Vagina (tissue), 2 donors: ENCODE results near the gene MKKS. TPM values are rescaled to one million over a fixed set of nuclear protein-coding genes. Genes with fewer than 3 reads are reported as not detected.

ENCODE experiments used
- DNase-seq, 2 donors: peaks; one replicate each; pipeline ENCODE4 v3.0.0-alpha.2; 2017; ENCODE audit errors: extremely low spot score in 2 of 2
- H3K27ac ChIP-seq: fragments of 200-600 bp; sonication (generic); one replicate; pipeline ENCODE4 v1.5.1; 2019
- H3K27me3 ChIP-seq: fragments of 200-600 bp; sonication (generic); one replicate; pipeline ENCODE4 v1.5.1; 2019
- H3K36me3 ChIP-seq, 2 donors: fragments of 200-600 bp; sonication (generic); one replicate each; pipeline ENCODE4 v1.5.1; 2017 to 2019
- H3K4me1 ChIP-seq: fragments of 200-600 bp; sonication (generic); one replicate; pipeline ENCODE4 v1.5.1; 2019
- H3K4me3 ChIP-seq, 2 donors: fragments of 200-600 bp; sonication (generic); 1 replicate in 1 of 2; 2 replicates in 1 of 2; pipeline ENCODE4 v1.5.1; 2016 to 2019
- H3K9me3 ChIP-seq: fragments of 200-600 bp; sonication (generic); one replicate; pipeline ENCODE4 v1.5.1; 2019
- CTCF ChIP-seq, 3 experiments: fragments of 450-650 bp in 2 of 3; fragments of 200-600 bp in 1 of 3; sonication (generic) in 1 of 3; IDR thresholded peaks; one replicate each; pipeline ENCODE4 v1.5.1; 2017 to 2019; ENCODE audit warnings: antibody characterized with exemption in 3 of 3, mild to moderate bottlenecking in 2 of 3, moderate library complexity in 2 of 3
- POLR2A ChIP-seq, 2 donors: fragments of 450-650 bp; IDR thresholded peaks; one replicate each; pipeline ENCODE4 v1.6.1; 2017; ENCODE audit warnings: antibody characterized with exemption in 2 of 2, mild to moderate bottlenecking in 2 of 2, moderate library complexity in 2 of 2
- POLR2AphosphoS5 ChIP-seq, 2 donors: sonication (generic); formaldehyde crosslinking; IDR thresholded peaks; one replicate each; pipeline ENCODE4 v1.9.0; 2017; ENCODE audit warnings: antibody characterized with exemption in 2 of 2, mild to moderate bottlenecking in 2 of 2, low read depth in 1 of 2; ENCODE audit not compliant: insufficient read depth in 1 of 2
- intact Hi-C: fragments of 100-400 bp; cut with DNase I; formaldehyde crosslinking; loops from one replicate; pipeline ENCODE4 v1.15.1; 2023
- total RNA-seq: library from RNA; depleted of rRNA; stranded (reverse); fragments of >200 nt; gene quantifications from one replicate; pipeline ENCODE4 v1.2.3, GENCODE V29; 2016

MKKS gene
- total RNA-seq, 1 donor from 2014 or later, result 12.5 TPM

DNA sequence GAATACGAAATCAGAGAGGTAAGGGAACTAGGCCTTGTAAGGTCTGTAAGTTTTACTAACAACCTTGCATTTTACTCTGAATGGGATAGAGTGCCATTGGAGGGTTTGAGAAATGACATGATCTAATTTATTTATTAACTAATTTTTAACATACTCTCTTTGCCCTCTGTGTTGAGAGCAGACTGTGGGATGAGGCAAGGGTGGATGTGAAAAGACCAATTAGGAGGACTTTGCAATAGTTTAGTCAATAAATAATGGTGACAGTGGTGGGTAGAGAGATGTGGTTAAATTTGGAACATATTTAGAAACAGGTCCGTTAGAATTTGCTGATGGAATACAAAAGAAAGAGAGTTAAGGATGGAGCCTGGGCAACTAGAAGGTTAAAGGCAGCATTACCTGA, 60.0 kb downstream of the MKKS start:
- Histone ChIP-seq H3K9me3 (no peaks in the 10 kb centered on the region), H3K4me1 (no peaks in the 10 kb centered on the region), H3K27me3 (no peaks in the 10 kb centered on the region), H3K36me3 (no peaks in the 10 kb centered on the region), H3K27ac (no peak overlapping the region), H3K4me3 (no peak overlapping the region)
- intact Hi-C loops, result no loop called here
- TF ChIP-seq POLR2A (IDR thresholded peaks at IDR 0.05), result no peak
- TF ChIP-seq POLR2AphosphoS5 (IDR thresholded peaks at IDR 0.05; ENCODE audit: insufficient read depth in 1 of 2, low read depth in 1 of 2), result no peak
- no peak for TF ChIP-seq CTCF (IDR thresholded peaks at IDR 0.05)
- DNase-seq, result no peak

DNA sequence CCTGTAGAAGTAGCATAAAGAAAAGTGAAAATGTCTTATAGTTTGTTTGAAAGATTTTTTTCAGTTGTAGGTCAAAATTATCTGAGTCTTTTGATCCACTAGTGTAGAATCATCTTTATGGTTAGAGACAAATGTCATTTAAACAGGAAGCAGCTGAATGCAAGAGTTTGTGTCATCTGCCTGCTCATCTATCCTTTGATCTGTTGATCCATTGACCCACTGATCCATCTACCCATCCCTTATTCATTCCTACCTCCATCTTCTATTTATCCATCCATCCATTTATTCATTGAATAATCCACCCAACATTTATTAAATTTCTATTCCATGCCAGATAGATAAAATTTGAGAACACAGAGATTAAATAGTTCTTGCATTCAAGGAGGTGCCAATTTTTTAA, 62.6 kb downstream of the MKKS start:
- TF ChIP-seq POLR2AphosphoS5 (IDR thresholded peaks at IDR 0.05; ENCODE audit: insufficient read depth in 1 of 2, low read depth in 1 of 2) (no peak), CTCF (IDR thresholded peaks at IDR 0.05) (no peak), POLR2A (IDR thresholded peaks at IDR 0.05) (no peak)
- intact Hi-C loops, result no loop called here
- Histone ChIP-seq H3K27ac (no peak overlapping the region), H3K4me3 (no peak overlapping the region), H3K27me3 (no peaks in the 10 kb centered on the region), H3K4me1 (no peaks in the 10 kb centered on the region), H3K36me3 (no peaks in the 10 kb centered on the region), H3K9me3 (no peaks in the 10 kb centered on the region)
- DNase-seq, result no peak

DNA sequence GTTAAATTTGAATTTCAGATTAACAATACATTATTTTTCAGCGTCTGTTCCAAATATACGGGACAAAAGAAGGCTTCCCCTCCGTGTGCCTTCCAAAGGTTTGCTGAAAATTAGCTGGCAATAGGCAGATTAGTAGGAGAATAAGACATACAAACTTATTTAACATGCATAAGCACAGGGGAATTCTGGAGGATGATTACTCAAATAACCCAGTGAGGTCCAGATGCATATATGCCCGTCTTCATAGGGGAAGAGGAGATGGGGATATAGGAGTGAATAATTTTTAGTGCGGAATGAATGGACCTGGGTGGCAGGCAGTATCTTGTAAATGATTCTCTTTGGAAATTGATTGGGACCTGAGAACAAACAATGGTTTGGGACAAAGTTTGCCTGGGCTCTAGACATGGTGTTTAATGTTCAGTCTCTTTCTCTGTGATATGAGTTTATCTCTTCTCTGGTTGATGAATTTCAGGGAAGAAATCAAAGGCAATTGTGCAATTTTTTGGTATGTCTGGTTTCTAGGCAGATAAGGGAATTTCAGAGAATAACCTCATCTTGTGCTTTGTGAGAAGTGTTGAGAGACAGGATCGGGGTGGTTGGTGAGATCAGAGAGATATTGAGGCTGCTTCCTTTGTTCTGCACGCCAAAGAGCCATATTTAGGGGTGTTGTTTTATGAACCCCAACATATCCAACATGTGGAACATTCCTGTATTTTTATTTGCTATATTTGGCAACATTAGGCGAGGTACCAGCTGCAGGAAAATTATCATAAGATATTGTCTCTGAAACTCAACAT, 63.7 kb downstream of the MKKS start:
- TF ChIP-seq CTCF (IDR thresholded peaks at IDR 0.05) (no peak), POLR2AphosphoS5 (IDR thresholded peaks at IDR 0.05; ENCODE audit: insufficient read depth in 1 of 2, low read depth in 1 of 2) (no peak), POLR2A (IDR thresholded peaks at IDR 0.05) (no peak)

GRCh38 chr20:10369723-10370090, 64.3 kb downstream of the MKKS start:
- Histone ChIP-seq H3K27ac (no peak overlapping the region), H3K36me3 (no peaks in the 10 kb centered on the region), H3K4me3 (no peak overlapping the region), H3K27me3 (no peaks in the 10 kb centered on the region), H3K4me1 (no peaks in the 10 kb centered on the region), H3K9me3 (no peaks in the 10 kb centered on the region)
- intact Hi-C loops, result no loop called here
- TF ChIP-seq POLR2A (IDR thresholded peaks at IDR 0.05), result no peak
- TF ChIP-seq POLR2AphosphoS5 (IDR thresholded peaks at IDR 0.05; ENCODE audit: insufficient read depth in 1 of 2, low read depth in 1 of 2), result peak in 1 of 2 donors; percentile 29
- DNase-seq, result no peak

More for the DNA sequence above, 63.7 kb downstream of the MKKS start:
- Histone ChIP-seq H3K27ac (no peak overlapping the region), H3K4me3 (no peak overlapping the region), H3K36me3 (no peaks in the 10 kb centered on the region), H3K27me3 (no peaks in the 10 kb centered on the region), H3K4me1 (no peaks in the 10 kb centered on the region), H3K9me3 (no peaks in the 10 kb centered on the region)
- DNase-seq, result no peak
- intact Hi-C loops, result no loop called here

DNA sequence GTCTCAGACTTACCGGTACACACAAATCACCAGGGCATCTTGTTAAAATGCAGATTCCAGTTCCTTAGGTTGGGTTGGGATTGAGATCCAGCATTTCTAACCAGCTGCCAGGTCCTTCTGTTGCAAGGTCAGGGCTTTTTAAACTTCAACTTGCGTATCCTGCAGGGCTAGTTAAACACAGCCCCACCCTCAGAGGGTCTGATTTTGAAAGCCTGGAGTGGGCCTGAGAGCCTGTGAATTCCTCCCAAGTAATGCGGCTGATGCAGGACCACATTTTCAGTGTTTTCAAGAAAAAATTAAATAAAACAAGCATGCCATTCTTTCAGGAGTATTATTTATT, 65.3 kb downstream of the MKKS start:
- H3K36me3 ChIP-seq, result no peaks in the 10 kb centered on the region
- TF ChIP-seq POLR2A (IDR thresholded peaks at IDR 0.05) (no peak), CTCF (IDR thresholded peaks at IDR 0.05) (no peak), POLR2AphosphoS5 (IDR thresholded peaks at IDR 0.05; ENCODE audit: insufficient read depth in 1 of 2, low read depth in 1 of 2) (no peak)
- no peaks in the 10 kb centered on the region for H3K27me3 ChIP-seq
- intact Hi-C loops, result no loop called here
- no peaks in the 10 kb centered on the region for H3K4me1 ChIP-seq
- no peak overlapping the region for H3K4me3 ChIP-seq
- no peak for DNase-seq
- H3K27ac ChIP-seq, result no peak overlapping the region
- no peaks in the 10 kb centered on the region for H3K9me3 ChIP-seq
